GM19193 (cell line): ENCODE results near the gene KCTD3.

Experiments used
- POLR2A ChIP-seq: IDR thresholded peaks from 4 replicates; pipeline ENCODE4 v1.6.1; 2011; ENCODE audit not compliant: insufficient read depth, insufficient read length; ENCODE audit errors: extremely low read depth

KCTD3 gene

GRCh38 chr1:215650446-215651149, 83.5 kb downstream of the KCTD3 start:
- TF ChIP-seq POLR2A: no peak

GRCh38 chr1:215651867-215652266, 84.8 kb downstream of the KCTD3 start:
- TF ChIP-seq POLR2A: no peak

- TF ChIP-seq POLR2A: no peak
These were observed 85.3 kb downstream of the KCTD3 start for GRCh38 chr1:215652371-215652770.

GRCh38 chr1:215657047-215657446, 89.9 kb downstream of the KCTD3 start:
- TF ChIP-seq POLR2A: no peak

GRCh38 chr1:215660259-215660658, 93.2 kb downstream of the KCTD3 start:
- TF ChIP-seq POLR2A: no peak

GRCh38 chr1:215661033-215661432, 93.9 kb downstream of the KCTD3 start:
- no peak for TF ChIP-seq POLR2A

- TF ChIP-seq POLR2A: no peak
These were observed 98.1 kb downstream of the KCTD3 start for GRCh38 chr1:215665215-215665614.

GRCh38 chr1:215667761-215668160, 100.7 kb downstream of the KCTD3 start:
- TF ChIP-seq POLR2A: no peak

GRCh38 chr1:215669806-215670491, 102.8 kb downstream of the KCTD3 start:
- no peak for TF ChIP-seq POLR2A
